KMS-11 (cell line): ENCODE data around the gene HOXB13.

Source experiments
- H2AFZ ChIP-seq: fragments of 200-600 bp; sonication (generic); 2 replicates; pipeline ENCODE4 v1.6.1; 2016; ENCODE audit warnings: antibody characterized with exemption, mixed run types, low read depth
- H3K27ac ChIP-seq: fragments of 200-600 bp; sonication (generic); 2 replicates; pipeline ENCODE4 v1.6.1; 2016; ENCODE audit warnings: mild to moderate bottlenecking, mixed run types
- H3K27me3 ChIP-seq: fragments of 200-600 bp; sonication (generic); 2 replicates; pipeline ENCODE4 v1.6.1; 2017; ENCODE audit warnings: mild to moderate bottlenecking, low read depth, mixed run types, moderate library complexity; ENCODE audit not compliant: insufficient read depth
- H3K36me3 ChIP-seq: fragments of 200-600 bp; sonication (generic); 2 replicates; pipeline ENCODE4 v1.6.1; 2017; ENCODE audit warnings: mild to moderate bottlenecking, mixed run types; ENCODE audit not compliant: insufficient read depth
- H3K4me1 ChIP-seq: fragments of 200-600 bp; sonication (generic); 2 replicates; pipeline ENCODE4 v1.6.1; 2016; ENCODE audit warnings: mild to moderate bottlenecking, low read depth, mixed run types; ENCODE audit not compliant: poor library complexity, severe bottlenecking
- H3K4me2 ChIP-seq: fragments of 200-600 bp; sonication (generic); 2 replicates; pipeline ENCODE4 v1.7.0; 2016; ENCODE audit warnings: mild to moderate bottlenecking, mixed run types
- H3K4me3 ChIP-seq: fragments of 200-600 bp; sonication (generic); IDR thresholded peaks from 2 replicates; pipeline ENCODE4 v1.6.1; 2017; ENCODE audit warnings: low read depth, low read length, mixed read lengths; ENCODE audit not compliant: insufficient read depth
- H3K79me2 ChIP-seq: fragments of 200-600 bp; sonication (generic); 2 replicates; pipeline ENCODE4 v1.6.1; 2016; ENCODE audit warnings: low read depth, mixed run types; ENCODE audit not compliant: insufficient read depth
- H3K9ac ChIP-seq: fragments of 200-600 bp; sonication (generic); 2 replicates; pipeline ENCODE4 v1.6.1; 2016; ENCODE audit warnings: mild to moderate bottlenecking, mixed run types
- H4K20me1 ChIP-seq: fragments of 200-600 bp; sonication (generic); 2 replicates; pipeline ENCODE4 v1.6.1; 2016; ENCODE audit warnings: mild to moderate bottlenecking, mixed run types; ENCODE audit not compliant: insufficient read depth
- CTCF ChIP-seq: fragments of 200-600 bp; sonication (generic); conservative IDR thresholded peaks from 2 replicates; pipeline ENCODE4 v1.6.1; 2017; ENCODE audit warnings: low read depth, mild to moderate bottlenecking, antibody characterized with exemption, low read length, moderate library complexity, mixed read lengths

Gene HOXB13

GRCh38 chr17:48722915-48723422, 5.6 kb downstream of the HOXB13 start, which contains the start of gene PRAC2:
Gene PRAC2, plus strand, starts transcription at chr17:48723185. Its CDS starts 1,226 bp downstream, at chr17:48724411.
- Histone ChIP-seq H3K4me3 (no peak within 1 kb of the TSS), H3K27me3 (peaks cover 8% of the 10 kb centered on the region; the same call in 1 of the 2 replicates), H4K20me1 (no peaks in the 10 kb centered on the region; the same call in 1 of the 2 replicates), H2AFZ (no peak within 1 kb of the TSS), H3K36me3 (no peaks in the 10 kb centered on the region), H3K4me1 (peaks cover 26% of the 10 kb centered on the region), H3K27ac (no peak within 1 kb of the TSS), H3K79me2 (no peaks in the 10 kb centered on the region), H3K4me2 (no peak within 1 kb of the TSS; the same call in 1 of the 2 replicates), H3K9ac (no peak within 1 kb of the TSS)
- no peak for TF ChIP-seq CTCF

GRCh38 chr17:48722201-48722907, 6.2 kb downstream of the HOXB13 start, which contains the start of gene PRAC1:
Gene PRAC1, minus strand, starts transcription at chr17:48722518. Its CDS starts 126 bp downstream, at chr17:48722392.
- H4K20me1 ChIP-seq: no peaks in the 10 kb centered on the region; the same call in 1 of the 2 replicates
- peak within 1 kb of the TSS; percentile 23; the same call in 1 of the 2 replicates for H3K9ac ChIP-seq
- H3K27ac ChIP-seq: peak within 1 kb of the TSS; percentile 38; the same call in 1 of the 2 replicates
- no peak within 1 kb of the TSS for H3K4me3 ChIP-seq
- peaks cover 26% of the 10 kb centered on the region for H3K4me1 ChIP-seq
- H3K27me3 ChIP-seq: peaks cover 8% of the 10 kb centered on the region; the same call in 1 of the 2 replicates
- H3K36me3 ChIP-seq: no peaks in the 10 kb centered on the region
- no peaks in the 10 kb centered on the region for H3K79me2 ChIP-seq
- peak within 1 kb of the TSS; percentile 62 for H3K4me2 ChIP-seq
- TF ChIP-seq CTCF: no peak
- no peak within 1 kb of the TSS; the same call in 1 of the 2 replicates for H2AFZ ChIP-seq

GRCh38 chr17:48721009-48721402, 7.5 kb downstream of the HOXB13 start:
- no peaks in the 10 kb centered on the region; the same call in 1 of the 2 replicates for H4K20me1 ChIP-seq
- H3K79me2 ChIP-seq: no peaks in the 10 kb centered on the region
- peaks cover 8% of the 10 kb centered on the region; the same call in 1 of the 2 replicates for H3K27me3 ChIP-seq
- H3K4me2 ChIP-seq: peak overlapping the region; percentile 62
- no peak for TF ChIP-seq CTCF
- H3K27ac ChIP-seq: peak overlapping the region; percentile 38; the same call in 1 of the 2 replicates
- H3K4me1 ChIP-seq: peaks cover 26% of the 10 kb centered on the region
- H3K36me3 ChIP-seq: no peaks in the 10 kb centered on the region
- no peak overlapping the region for H3K4me3 ChIP-seq
- H2AFZ ChIP-seq: peak overlapping the region; percentile 37; the same call in 1 of the 2 replicates
- peak overlapping the region; percentile 23; the same call in 1 of the 2 replicates for H3K9ac ChIP-seq

GRCh38 chr17:48720266-48721008, 8.1 kb downstream of the HOXB13 start:
- Histone ChIP-seq H3K9ac (peak overlapping the region; percentile 23; the same call in 1 of the 2 replicates), H3K27ac (peak overlapping the region; percentile 38; the same call in 1 of the 2 replicates), H3K4me3 (no peak overlapping the region), H3K4me2 (peak overlapping the region; percentile 62), H3K36me3 (no peaks in the 10 kb centered on the region), H4K20me1 (no peaks in the 10 kb centered on the region; the same call in 1 of the 2 replicates), H2AFZ (peak overlapping the region; percentile 37; the same call in 1 of the 2 replicates), H3K79me2 (no peaks in the 10 kb centered on the region), H3K4me1 (peaks cover 26% of the 10 kb centered on the region), H3K27me3 (peaks cover 6% of the 10 kb centered on the region; the same call in 1 of the 2 replicates)
- TF ChIP-seq CTCF: no peak
